WERI-Rb-1 (cell line): ENCODE results near the gene PON2.
"Not testable (repeated sequence)": the region's sequence is repeated elsewhere in the genome, so short reads cannot be mapped to it uniquely, and the experiment has no call there.

Experiments
- DNase-seq: peaks from one replicate; pipeline ENCODE4 v3.0.0-alpha.2; 2020
- H3K27ac ChIP-seq: fragments of 250-450 bp; sonication (Bioruptor Pico); 2 replicates; pipeline ENCODE4 v1.5.1; 2020; ENCODE audit warnings: mild to moderate bottlenecking, moderate library complexity
- H3K27me3 ChIP-seq: fragments of 250-450 bp; sonication (Bioruptor Pico); 2 replicates; pipeline ENCODE4 v1.5.1; 2021; ENCODE audit warnings: mild to moderate bottlenecking, low read depth, moderate library complexity; ENCODE audit not compliant: insufficient read depth, severe bottlenecking
- H3K36me3 ChIP-seq: fragments of 250-450 bp; sonication (Bioruptor Pico); 2 replicates; pipeline ENCODE4 v1.5.1; 2020; ENCODE audit warnings: mild to moderate bottlenecking, moderate library complexity
- H3K4me3 ChIP-seq: 2 replicates; pipeline ENCODE4 v1.5.1; 2011; ENCODE audit warnings: low read depth, mild to moderate bottlenecking, control low read depth, low read length
- H3K9me3 ChIP-seq: fragments of 250-450 bp; sonication (Bioruptor Pico); 2 replicates; pipeline ENCODE4 v1.5.1; 2021; ENCODE audit warnings: mild to moderate bottlenecking, moderate library complexity; ENCODE audit not compliant: severe bottlenecking
- CTCF ChIP-seq: IDR thresholded peaks from 2 replicates; pipeline ENCODE4 v1.5.1; 2011; ENCODE audit warnings: low read depth, mild to moderate bottlenecking, control low read depth, inconsistent platforms, low read length

PON2 gene

GRCh38 chr7:95470452-95470851 lies 35.6 kb upstream of the PON2 start:
- Histone ChIP-seq H3K9me3 (no peaks in the 10 kb centered on the region), H3K36me3 (no peaks in the 10 kb centered on the region), H3K27ac (no peak overlapping the region), H3K4me3 (no peak overlapping the region), H3K27me3 (no peaks in the 10 kb centered on the region)
- DNase-seq = peak; percentile 16
- TF ChIP-seq CTCF = no peak

DNA sequence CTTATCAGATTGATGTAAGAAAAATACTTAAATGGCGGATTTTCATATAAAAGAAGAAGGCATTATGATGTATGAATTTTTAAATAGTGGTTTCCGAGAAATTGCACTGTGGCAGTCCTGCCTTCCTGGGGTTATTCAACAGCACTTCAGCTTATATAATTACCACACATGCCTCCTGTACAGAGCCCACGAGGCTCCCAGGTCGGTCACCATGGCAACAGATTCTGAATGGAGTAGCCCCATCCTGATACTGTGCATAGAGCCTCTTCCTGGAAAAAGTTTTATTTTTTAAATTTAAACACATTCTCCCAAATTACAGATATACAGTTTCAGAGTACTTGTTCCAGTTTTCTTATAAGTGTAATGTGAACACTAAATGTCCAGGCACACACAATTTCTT lies 35.0 kb upstream of the PON2 start:
- H3K27ac ChIP-seq = no peak overlapping the region
- H3K36me3 ChIP-seq = no peaks in the 10 kb centered on the region
- H3K27me3 ChIP-seq = no peaks in the 10 kb centered on the region
- TF ChIP-seq CTCF = no peak
- DNase-seq = no peak
- H3K9me3 ChIP-seq = no peaks in the 10 kb centered on the region
- H3K4me3 ChIP-seq = no peak overlapping the region

GRCh38 chr7:95469187-95469586 lies 34.4 kb upstream of the PON2 start:
- no peak for TF ChIP-seq CTCF

DNA sequence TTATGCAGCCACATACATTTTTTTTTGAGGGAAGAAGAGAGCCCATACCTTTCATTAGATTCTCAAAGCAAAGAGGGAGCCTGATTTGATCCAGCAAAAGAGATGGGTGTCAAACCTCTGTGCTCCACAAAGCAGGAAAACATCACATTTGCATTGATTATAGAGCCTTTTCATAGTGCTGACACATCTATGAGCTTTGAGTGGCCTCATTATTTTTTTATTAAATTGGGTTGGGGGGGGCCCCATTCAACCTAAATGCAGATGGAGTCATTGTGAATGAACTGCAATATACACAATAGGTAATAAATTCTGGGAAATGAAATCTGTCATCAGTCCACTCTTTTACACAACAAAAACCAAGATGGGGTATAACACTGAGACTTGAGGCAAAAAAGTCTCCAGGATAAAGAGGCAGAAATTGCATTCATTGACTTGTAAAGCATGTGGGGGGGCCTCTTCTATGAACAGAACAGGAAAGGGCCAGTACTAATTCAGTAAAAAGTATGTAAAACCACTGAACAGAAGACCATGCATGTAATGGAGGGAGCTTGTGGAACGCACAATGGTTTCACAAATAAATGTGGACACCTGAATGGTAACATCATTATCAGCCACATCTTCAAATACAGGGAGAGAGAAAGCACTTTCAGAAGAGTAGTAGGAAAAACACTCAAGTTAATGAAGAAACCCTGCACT lies 33.2 kb upstream of the PON2 start:
- Histone ChIP-seq H3K4me3 (no peak overlapping the region), H3K27ac (no peak overlapping the region), H3K9me3 (no peaks in the 10 kb centered on the region), H3K36me3 (no peaks in the 10 kb centered on the region), H3K27me3 (no peaks in the 10 kb centered on the region)
- no peak for TF ChIP-seq CTCF
- DNase-seq = no peak

More at GRCh38 chr7:95469187-95469586, 34.4 kb upstream of the PON2 start:
- no peak for DNase-seq
- no peaks in the 10 kb centered on the region for H3K36me3 ChIP-seq
- H3K4me3 ChIP-seq = no peak overlapping the region
- no peaks in the 10 kb centered on the region for H3K27me3 ChIP-seq
- no peaks in the 10 kb centered on the region for H3K9me3 ChIP-seq
- H3K27ac ChIP-seq = no peak overlapping the region

- not testable (repeated sequence) for DNase-seq, H3K27me3 ChIP-seq, H3K36me3 ChIP-seq
Observed at GRCh38 chr7:95460653-95461052, 25.8 kb upstream of the PON2 start.

GRCh38 chr7:95457947-95458346 lies 23.1 kb upstream of the PON2 start:
- H3K27me3 ChIP-seq = no peaks in the 10 kb centered on the region
- DNase-seq = no peak

More at GRCh38 chr7:95460653-95461052, 25.8 kb upstream of the PON2 start:
- H3K9me3 ChIP-seq, H3K27ac ChIP-seq, H3K4me3 ChIP-seq: not testable (repeated sequence)

More at GRCh38 chr7:95457947-95458346, 23.1 kb upstream of the PON2 start:
- no peak overlapping the region for H3K27ac ChIP-seq
- no peak overlapping the region for H3K4me3 ChIP-seq
- no peak for TF ChIP-seq CTCF
- H3K9me3 ChIP-seq = peaks cover 2% of the 10 kb centered on the region
- no peaks in the 10 kb centered on the region for H3K36me3 ChIP-seq
